ENCODE measurements around the gene ADCY1.

ADCY1 gene

GRCh38 chr7:45592230-45592991 lies 18.2 kb downstream of the ADCY1 start:
- no peak overlapping the region for H3K27ac ChIP-seq (ENCODE audit: low read depth, low read length)
- no peak overlapping the region for H4K5ac ChIP-seq (ENCODE audit: low read length)
- DNase-seq, result no peak
- H3K4me2 ChIP-seq (ENCODE audit: low read length), result no peak overlapping the region
- H2AK5ac ChIP-seq (ENCODE audit: low read length), result no peak overlapping the region
- no peak overlapping the region for H3K4me3 ChIP-seq (ENCODE audit: low read length)
- no CpG with 5 or more reads among the region's 24 CpGs for WGBS (ENCODE audit: extremely low coverage, insufficient coverage, low lambda C conversion rate)
- H3K4ac ChIP-seq (ENCODE audit: low read depth, low read length), result no peak overlapping the region
- H3K4me1 ChIP-seq (ENCODE audit: control insufficient read depth, low read depth, low read length), result no peaks in the 10 kb centered on the region
- H2BK5ac ChIP-seq (ENCODE audit: low read length), result no peak overlapping the region
- no peak overlapping the region for H2BK120ac ChIP-seq (ENCODE audit: low read depth, low read length)
- H3K9ac ChIP-seq (ENCODE audit: low read length), result no peak overlapping the region
- no peak overlapping the region for H4K8ac ChIP-seq (ENCODE audit: low read depth, low read length)
- H3K36me3 ChIP-seq (ENCODE audit: control insufficient read depth, insufficient read depth, low read length), result no peaks in the 10 kb centered on the region
- no peak overlapping the region for H3K23ac ChIP-seq (ENCODE audit: low read length)
- no peak overlapping the region for H2BK15ac ChIP-seq (replicated peaks; ENCODE audit: low read depth)
- no peak overlapping the region for H3K18ac ChIP-seq (ENCODE audit: low read length)
- no peaks in the 10 kb centered on the region for H3K79me1 ChIP-seq (ENCODE audit: low read length)
- H3K27me3 ChIP-seq (ENCODE audit: insufficient read depth, low read length, poor library complexity), result no peaks in the 10 kb centered on the region
- no peaks in the 10 kb centered on the region for H3K79me2 ChIP-seq (ENCODE audit: control insufficient read depth, insufficient read depth, low read length)
- H3K56ac ChIP-seq (ENCODE audit: low read length), result no peak overlapping the region

GRCh38 chr7:45593121-45593541 lies 19.0 kb downstream of the ADCY1 start:
- H3K4me1 ChIP-seq (ENCODE audit: control insufficient read depth, low read depth, low read length), result no peaks in the 10 kb centered on the region
- H3K4me3 ChIP-seq (ENCODE audit: low read length), result no peak overlapping the region
- H3K18ac ChIP-seq (ENCODE audit: low read length), result no peak overlapping the region
- DNase-seq, result no peak
- H2AK5ac ChIP-seq (ENCODE audit: low read length), result no peak overlapping the region
- H2BK15ac ChIP-seq (replicated peaks; ENCODE audit: low read depth), result no peak overlapping the region
- no peak overlapping the region for H3K56ac ChIP-seq (ENCODE audit: low read length)
- no peak overlapping the region for H3K9ac ChIP-seq (ENCODE audit: low read length)
- H3K23ac ChIP-seq (ENCODE audit: low read length), result no peak overlapping the region
- no peaks in the 10 kb centered on the region for H3K36me3 ChIP-seq (ENCODE audit: control insufficient read depth, insufficient read depth, low read length)
- no peak overlapping the region for H2BK5ac ChIP-seq (ENCODE audit: low read length)
- H4K8ac ChIP-seq (ENCODE audit: low read depth, low read length), result no peak overlapping the region
- no peaks in the 10 kb centered on the region for H3K27me3 ChIP-seq (ENCODE audit: insufficient read depth, low read length, poor library complexity)
- no peaks in the 10 kb centered on the region for H3K79me2 ChIP-seq (ENCODE audit: control insufficient read depth, insufficient read depth, low read length)
- H3K79me1 ChIP-seq (ENCODE audit: low read length), result no peaks in the 10 kb centered on the region
- no peak overlapping the region for H3K27ac ChIP-seq (ENCODE audit: low read depth, low read length)
- WGBS (ENCODE audit: extremely low coverage, insufficient coverage, low lambda C conversion rate), result no CpG with 5 or more reads among the region's 12 CpGs
- H3K4me2 ChIP-seq (ENCODE audit: low read length), result no peak overlapping the region
- no peak overlapping the region for H3K4ac ChIP-seq (ENCODE audit: low read depth, low read length)
- no peak overlapping the region for H4K5ac ChIP-seq (ENCODE audit: low read length)
- H2BK120ac ChIP-seq (ENCODE audit: low read depth, low read length), result no peak overlapping the region

- Histone ChIP-seq H4K5ac (ENCODE audit: low read length) (no peak overlapping the region), H3K9ac (ENCODE audit: low read length) (no peak overlapping the region), H2BK15ac (replicated peaks; ENCODE audit: low read depth) (no peak overlapping the region), H2BK5ac (ENCODE audit: low read length) (no peak overlapping the region), H3K18ac (ENCODE audit: low read length) (no peak overlapping the region), H3K36me3 (ENCODE audit: control insufficient read depth, insufficient read depth, low read length) (no peaks in the 10 kb centered on the region), H3K79me1 (ENCODE audit: low read length) (no peaks in the 10 kb centered on the region), H3K79me2 (ENCODE audit: control insufficient read depth, insufficient read depth, low read length) (no peaks in the 10 kb centered on the region), H2AK5ac (ENCODE audit: low read length) (no peak overlapping the region), H3K4me3 (ENCODE audit: low read length) (no peak overlapping the region), H3K27ac (ENCODE audit: low read depth, low read length) (no peak overlapping the region), H3K4ac (ENCODE audit: low read depth, low read length) (no peak overlapping the region), H3K56ac (ENCODE audit: low read length) (no peak overlapping the region), H3K4me1 (ENCODE audit: control insufficient read depth, low read depth, low read length) (no peaks in the 10 kb centered on the region), H3K23ac (ENCODE audit: low read length) (no peak overlapping the region), H2BK120ac (ENCODE audit: low read depth, low read length) (no peak overlapping the region), H3K4me2 (ENCODE audit: low read length) (no peak overlapping the region), H3K27me3 (ENCODE audit: insufficient read depth, low read length, poor library complexity) (no peaks in the 10 kb centered on the region), H4K8ac (ENCODE audit: low read depth, low read length) (no peak overlapping the region)
- WGBS (ENCODE audit: extremely low coverage, insufficient coverage, low lambda C conversion rate), result no CpG with 5 or more reads among the region's 8 CpGs
- no peak for DNase-seq
Observed at GRCh38 chr7:45593877-45594276, 19.7 kb downstream of the ADCY1 start.

GRCh38 chr7:45594745-45595535 lies 20.8 kb downstream of the ADCY1 start:
- no peaks in the 10 kb centered on the region for H3K36me3 ChIP-seq (ENCODE audit: control insufficient read depth, insufficient read depth, low read length)
- H3K27ac ChIP-seq (ENCODE audit: low read depth, low read length), result no peak overlapping the region
- DNase-seq, result no peak

GRCh38 chr7:45595809-45596664 lies 21.9 kb downstream of the ADCY1 start:
- no peak overlapping the region for H3K9ac ChIP-seq (ENCODE audit: low read length)
- no peak overlapping the region for H2AK5ac ChIP-seq (ENCODE audit: low read length)
- no peak overlapping the region for H4K5ac ChIP-seq (ENCODE audit: low read length)
- DNase-seq, result no peak
- no CpG with 5 or more reads among the region's 9 CpGs for WGBS (ENCODE audit: extremely low coverage, insufficient coverage, low lambda C conversion rate)
- no peak overlapping the region for H3K56ac ChIP-seq (ENCODE audit: low read length)
- H3K36me3 ChIP-seq (ENCODE audit: control insufficient read depth, insufficient read depth, low read length), result no peaks in the 10 kb centered on the region
- no peaks in the 10 kb centered on the region for H3K27me3 ChIP-seq (ENCODE audit: insufficient read depth, low read length, poor library complexity)
- no peak overlapping the region for H3K4ac ChIP-seq (ENCODE audit: low read depth, low read length)
- H2BK5ac ChIP-seq (ENCODE audit: low read length), result no peak overlapping the region
- no peak overlapping the region for H3K23ac ChIP-seq (ENCODE audit: low read length)
- H2BK15ac ChIP-seq (replicated peaks; ENCODE audit: low read depth), result no peak overlapping the region
- no peak overlapping the region for H3K4me3 ChIP-seq (ENCODE audit: low read length)
- H3K79me2 ChIP-seq (ENCODE audit: control insufficient read depth, insufficient read depth, low read length), result no peaks in the 10 kb centered on the region
- no peak overlapping the region for H3K18ac ChIP-seq (ENCODE audit: low read length)
- H2BK120ac ChIP-seq (ENCODE audit: low read depth, low read length), result no peak overlapping the region
- H3K4me1 ChIP-seq (ENCODE audit: control insufficient read depth, low read depth, low read length), result no peaks in the 10 kb centered on the region
- H3K27ac ChIP-seq (ENCODE audit: low read depth, low read length), result no peak overlapping the region
- H4K8ac ChIP-seq (ENCODE audit: low read depth, low read length), result no peak overlapping the region
- no peak overlapping the region for H3K4me2 ChIP-seq (ENCODE audit: low read length)
- no peaks in the 10 kb centered on the region for H3K79me1 ChIP-seq (ENCODE audit: low read length)

More at GRCh38 chr7:45594745-45595535, 20.8 kb downstream of the ADCY1 start:
- H3K4ac ChIP-seq (ENCODE audit: low read depth, low read length), result no peak overlapping the region
- H2AK5ac ChIP-seq (ENCODE audit: low read length), result no peak overlapping the region
- H3K79me2 ChIP-seq (ENCODE audit: control insufficient read depth, insufficient read depth, low read length), result no peaks in the 10 kb centered on the region
- no peak overlapping the region for H2BK120ac ChIP-seq (ENCODE audit: low read depth, low read length)
- no peak overlapping the region for H4K5ac ChIP-seq (ENCODE audit: low read length)
- no peak overlapping the region for H3K56ac ChIP-seq (ENCODE audit: low read length)
- no peak overlapping the region for H3K18ac ChIP-seq (ENCODE audit: low read length)
- H3K23ac ChIP-seq (ENCODE audit: low read length), result no peak overlapping the region
- H2BK5ac ChIP-seq (ENCODE audit: low read length), result no peak overlapping the region
- H3K79me1 ChIP-seq (ENCODE audit: low read length), result no peaks in the 10 kb centered on the region
- no peak overlapping the region for H3K9ac ChIP-seq (ENCODE audit: low read length)
- H3K4me3 ChIP-seq (ENCODE audit: low read length), result no peak overlapping the region
- WGBS (ENCODE audit: extremely low coverage, insufficient coverage, low lambda C conversion rate), result no CpG with 5 or more reads among the region's 7 CpGs
- no peak overlapping the region for H3K4me2 ChIP-seq (ENCODE audit: low read length)
- H4K8ac ChIP-seq (ENCODE audit: low read depth, low read length), result no peak overlapping the region
- H3K4me1 ChIP-seq (ENCODE audit: control insufficient read depth, low read depth, low read length), result no peaks in the 10 kb centered on the region
- H2BK15ac ChIP-seq (replicated peaks; ENCODE audit: low read depth), result no peak overlapping the region
- H3K27me3 ChIP-seq (ENCODE audit: insufficient read depth, low read length, poor library complexity), result no peaks in the 10 kb centered on the region

Data from mesendoderm (in vitro differentiated cells).